GM15510 (cell line): ENCODE data around the gene CCDC179.

ENCODE experiments used
- POLR2A ChIP-seq: IDR thresholded peaks from 3 replicates; pipeline ENCODE4 v1.6.1; 2011; ENCODE audit warnings: borderline replicate concordance; ENCODE audit not compliant: insufficient read length; ENCODE audit errors: extremely low read depth

The CCDC179 gene

GRCh38 chr11:22860241-22860640 lies at the start of gene CCDC179:
Gene CCDC179 (minus strand): TSS chr11:22860474. CDS start chr11:22860421, 53 bp downstream.
- no peak for TF ChIP-seq POLR2A

- TF ChIP-seq POLR2A = no peak
These were observed 43.5 kb upstream of the CCDC179 start for GRCh38 chr11:22903782-22904181.

GRCh38 chr11:22901603-22902002 lies 41.3 kb upstream of the CCDC179 start:
- no peak for TF ChIP-seq POLR2A

GRCh38 chr11:22900764-22901486 lies 40.7 kb upstream of the CCDC179 start:
- no peak for TF ChIP-seq POLR2A

- TF ChIP-seq POLR2A = no peak
These were observed 37.8 kb upstream of the CCDC179 start for GRCh38 chr11:22898036-22898435.

GRCh38 chr11:22890227-22890626 lies 30.0 kb upstream of the CCDC179 start:
- no peak for TF ChIP-seq POLR2A

GRCh38 chr11:22884217-22884616 lies 23.9 kb upstream of the CCDC179 start:
- TF ChIP-seq POLR2A = no peak

GRCh38 chr11:22879630-22880029 lies 19.4 kb upstream of the CCDC179 start:
- TF ChIP-seq POLR2A = no peak

GRCh38 chr11:22878604-22879003 lies 18.3 kb upstream of the CCDC179 start:
- no peak for TF ChIP-seq POLR2A

- no peak for TF ChIP-seq POLR2A
These were observed 17.8 kb upstream of the CCDC179 start for GRCh38 chr11:22878039-22878438.

- no peak for TF ChIP-seq POLR2A
These were observed 15.7 kb upstream of the CCDC179 start for GRCh38 chr11:22875869-22876473.

- no peak for TF ChIP-seq POLR2A
These were observed 9.1 kb upstream of the CCDC179 start for GRCh38 chr11:22869325-22869724.

- TF ChIP-seq POLR2A = no peak
These were observed 518 bp downstream of the CCDC179 start for GRCh38 chr11:22859756-22860155.

- TF ChIP-seq POLR2A = no peak
These were observed 8.8 kb downstream of the CCDC179 start for GRCh38 chr11:22851477-22851876.

GRCh38 chr11:22846726-22847125 lies 13.5 kb downstream of the CCDC179 start:
- no peak for TF ChIP-seq POLR2A
